Left ventricle myocardium inferior (tissue), 1 donor: Measurements from ENCODE around the gene FRMD4A. TPM values are rescaled to one million over a fixed set of nuclear protein-coding genes. Genes with fewer than 3 reads are reported as not detected.
A peak's percentile ranks its signal among the peaks of the same experiment; 100 is the strongest.

Experiments
- DNase-seq: peaks from one replicate; pipeline ENCODE4 v3.0.0-alpha.2; 2020
- H3K27ac ChIP-seq: fragments of 200-600 bp; replicated peaks from 2 replicates; pipeline ENCODE4 v1.8.0; 2021
- H3K27me3 ChIP-seq: fragments of 200-600 bp; 2 replicates; pipeline ENCODE4 v1.8.0; 2021; ENCODE audit warnings: low read depth
- H3K36me3 ChIP-seq: fragments of 200-600 bp; 2 replicates; pipeline ENCODE4 v1.8.0; 2021
- H3K4me1 ChIP-seq: fragments of 200-600 bp; 2 replicates; pipeline ENCODE4 v1.8.0; 2021
- H3K4me3 ChIP-seq: fragments of 200-600 bp; 2 replicates; pipeline ENCODE4 v1.8.0; 2021; ENCODE audit warnings: mild to moderate bottlenecking, moderate library complexity
- H3K9me3 ChIP-seq: fragments of 200-600 bp; replicated peaks from 2 replicates; pipeline ENCODE4 v1.8.0; 2021
- CTCF ChIP-seq: fragments of 200-600 bp; IDR thresholded peaks from 2 replicates; pipeline ENCODE4 v1.8.0; 2021; ENCODE audit warnings: antibody characterized with exemption, mild to moderate bottlenecking, borderline replicate concordance
- intact Hi-C: fragments of 100-400 bp; cut with micrococcal nuclease; formaldehyde crosslinking; loops from one replicate; pipeline ENCODE4 v1.11.0; 2022
- total RNA-seq: library from RNA; stranded (reverse); fragmentation: NEBNext Ultra II Directional; extraction: Animal tissue kit (Norgen Biotek cat#: 25700); gene quantifications from one replicate; pipeline ENCODE4 v1.2.1, GENCODE V29; 2021
- donor health status: DM: no; HTN: yes; CAD: no; lungs with severe emphysema.

Gene FRMD4A
- total RNA-seq, 1 donor from 2014 or later = 26.1 TPM

GRCh38 chr10:13669182-13669855, 661.4 kb downstream of the FRMD4A start:
- DNase-seq = no peak
- H3K27me3 ChIP-seq = no peaks in the 10 kb centered on the region
- peaks cover 12% of the 10 kb centered on the region for H3K4me1 ChIP-seq
- no peaks in the 10 kb centered on the region for H3K9me3 ChIP-seq
- H3K36me3 ChIP-seq = peaks cover 88% of the 10 kb centered on the region
- no peak overlapping the region for H3K4me3 ChIP-seq
- intact Hi-C loops = no loop called here
- TF ChIP-seq CTCF = no peak
- peak overlapping the region; percentile 34 for H3K27ac ChIP-seq

DNA sequence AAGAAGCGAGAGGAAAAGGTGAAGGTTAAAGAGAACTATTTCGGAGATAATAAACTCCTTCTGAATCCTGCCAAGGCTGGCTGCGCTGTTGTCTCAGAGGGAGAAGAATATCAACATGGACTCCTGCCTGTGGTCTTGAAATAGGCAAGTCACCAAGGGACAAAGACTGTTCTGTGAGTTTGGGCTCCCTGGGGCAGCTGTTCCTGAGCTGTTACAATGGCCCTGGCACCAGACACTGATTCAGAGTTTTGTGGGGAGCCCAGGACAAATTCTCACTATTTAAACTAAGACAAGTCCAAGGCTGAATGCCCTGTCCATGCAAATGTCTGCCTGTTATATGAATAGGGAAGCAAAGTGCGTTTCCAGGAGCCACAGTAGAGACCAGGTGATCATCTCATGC, 662.6 kb downstream of the FRMD4A start:
- Histone ChIP-seq H3K36me3 (peaks cover 90% of the 10 kb centered on the region), H3K27ac (no peak overlapping the region), H3K9me3 (no peaks in the 10 kb centered on the region), H3K4me3 (no peak overlapping the region), H3K4me1 (peaks cover 9% of the 10 kb centered on the region), H3K27me3 (no peaks in the 10 kb centered on the region)
- TF ChIP-seq CTCF = no peak
- no peak for DNase-seq
- intact Hi-C loops = no loop called here

DNA sequence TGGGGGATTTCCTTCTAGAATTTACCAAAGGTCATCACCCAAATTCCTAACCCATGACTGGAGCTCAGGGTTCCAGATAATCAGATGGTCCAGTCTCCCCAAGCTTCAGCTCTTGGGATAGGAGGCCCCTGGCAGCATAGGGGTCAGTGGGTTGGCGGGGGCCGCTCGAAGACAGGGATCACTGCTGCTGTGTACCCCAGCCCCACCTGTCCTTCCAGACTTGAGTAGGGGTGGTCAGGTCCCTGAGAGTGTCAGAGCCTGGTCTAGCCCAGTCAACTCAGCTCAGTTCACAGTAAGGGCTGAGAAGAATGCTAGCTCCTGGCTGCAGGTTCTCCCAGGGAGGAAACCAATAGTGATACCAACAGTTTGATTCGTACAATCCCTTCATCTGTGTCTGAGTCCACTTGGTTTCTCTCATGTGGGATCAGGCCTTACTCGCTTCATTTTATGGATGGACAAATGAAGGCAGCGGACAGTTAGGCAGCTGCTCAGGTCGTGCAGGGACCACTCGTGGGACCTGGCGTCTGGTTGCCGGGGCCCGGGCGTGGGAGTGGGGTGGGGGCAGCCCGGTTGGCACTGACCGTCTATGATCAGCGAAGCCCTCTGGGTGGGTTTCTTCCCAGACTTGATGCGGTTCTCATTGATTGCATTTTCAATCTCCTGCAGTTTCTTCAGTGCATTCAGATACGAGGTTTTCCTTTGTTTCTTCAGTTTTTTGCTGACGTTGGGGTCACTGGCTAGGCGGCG, 665.0 kb downstream of the FRMD4A start:
- TF ChIP-seq CTCF = no peak
- H3K27ac ChIP-seq = no peak overlapping the region
- H3K36me3 ChIP-seq = peaks cover 92% of the 10 kb centered on the region
- H3K27me3 ChIP-seq = no peaks in the 10 kb centered on the region
- peaks cover 21% of the 10 kb centered on the region for H3K4me1 ChIP-seq
- no peak for DNase-seq
- no peaks in the 10 kb centered on the region for H3K9me3 ChIP-seq
- no peak overlapping the region for H3K4me3 ChIP-seq
- intact Hi-C loops = no loop called here

- Histone ChIP-seq H3K9me3 (no peaks in the 10 kb centered on the region), H3K4me3 (no peak overlapping the region), H3K36me3 (peaks cover 83% of the 10 kb centered on the region), H3K4me1 (peaks cover 43% of the 10 kb centered on the region), H3K27ac (peak overlapping the region; percentile 79), H3K27me3 (no peaks in the 10 kb centered on the region)
- DNase-seq = no peak
- intact Hi-C loops = loop anchor here (2.0 kb wide), 1 partner anchor 118 kb away; no protein-coding TSS in a partner anchor
- no peak for TF ChIP-seq CTCF
Observed at GRCh38 chr10:13661256-13661655, 669.5 kb downstream of the FRMD4A start.

DNA sequence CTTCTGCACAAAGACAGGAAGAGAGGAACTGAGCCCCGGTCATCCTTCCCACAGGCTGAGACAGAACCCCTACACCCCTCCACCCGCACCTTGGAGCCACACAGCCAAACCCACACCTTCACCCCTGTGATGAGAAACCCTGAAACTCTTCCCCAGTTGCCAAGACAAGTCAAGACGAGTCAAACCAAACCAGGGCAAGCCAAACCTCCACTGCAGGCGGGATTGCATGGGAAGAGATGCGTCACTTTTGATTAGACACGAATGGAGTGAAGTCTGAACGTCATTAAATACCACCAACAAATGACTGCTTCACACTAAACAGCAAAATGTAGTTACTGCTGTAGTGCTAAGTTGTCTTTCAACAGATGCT, 670.2 kb downstream of the FRMD4A start:
- no peak for DNase-seq
- no peak for TF ChIP-seq CTCF
- Histone ChIP-seq H3K9me3 (no peaks in the 10 kb centered on the region), H3K36me3 (peaks cover 81% of the 10 kb centered on the region), H3K27ac (peak overlapping the region; percentile 79), H3K4me1 (peaks cover 44% of the 10 kb centered on the region), H3K4me3 (no peak overlapping the region), H3K27me3 (no peaks in the 10 kb centered on the region)
- intact Hi-C loops = loop anchor here (2.0 kb wide), 1 partner anchor 118 kb away; no protein-coding TSS in a partner anchor
